Ovary (tissue), 9 donors: ENCODE data around the gene LGR5. TPM values are rescaled to one million over a fixed set of nuclear protein-coding genes. Genes with fewer than 3 reads are reported as not detected.
A peak's percentile ranks its signal among the peaks of the same experiment; 100 is the strongest.

Source experiments
- DNase-seq, 5 donors: peaks; one replicate each; pipeline ENCODE4 v3.0.0-alpha.2; 2019 to 2020
- H3K27ac ChIP-seq, 2 donors: fragments of 200-600 bp; one replicate each; pipeline versions ENCODE4 v1.5.1 to v1.8.0; 2019 to 2022
- H3K27me3 ChIP-seq: fragments of 200-600 bp; one replicate; pipeline ENCODE4 v1.8.0; 2022
- H3K36me3 ChIP-seq: fragments of 200-600 bp; sonication (generic); one replicate; pipeline ENCODE4 v1.5.1; 2019
- H3K4me1 ChIP-seq: one replicate; pipeline ENCODE4 v1.8.1; 2013; ENCODE audit warnings: mild to moderate bottlenecking, moderate library complexity; ENCODE audit not compliant: insufficient read depth
- H3K4me3 ChIP-seq: fragments of 200-600 bp; sonication (generic); one replicate; pipeline ENCODE4 v1.5.1; 2017
- H3K9me3 ChIP-seq, 2 donors: fragments of 200-600 bp in 1 of 2; sonication (generic) in 1 of 2; one replicate each; pipeline versions ENCODE4 v1.5.1 to v1.8.1; 2013 to 2019; ENCODE audit warnings: mild to moderate bottlenecking in 1 of 2, moderate library complexity in 1 of 2
- CTCF ChIP-seq, 3 donors: fragments of 450-650 bp in 2 of 3; fragments of 200-600 bp in 1 of 3; IDR thresholded peaks; one replicate each; pipeline versions ENCODE4 v1.5.1 to v1.8.0; 2016 to 2022; ENCODE audit warnings: antibody characterized with exemption in 3 of 3, mild to moderate bottlenecking in 1 of 3
- EP300 ChIP-seq: sonication (generic); formaldehyde crosslinking; IDR thresholded peaks from one replicate; pipeline ENCODE4 v1.6.1; 2017; ENCODE audit warnings: antibody characterized with exemption
- POLR2A ChIP-seq: fragments of 450-650 bp; IDR thresholded peaks from one replicate; pipeline ENCODE4 v1.6.1; 2017; ENCODE audit warnings: antibody characterized with exemption, mild to moderate bottlenecking, moderate library complexity
- WGBS, 3 donors: extraction: QIAGEN DNeasy Blood & Tissue Kit in 1 of 3; methylation state at CpG; one replicate each; pipeline versions ENCODE4 v1.1.5 to v1.1.7; 2013 to 2017; 5-methylcytosine and 5-hydroxymethylcytosine counted together
- intact Hi-C, 4 donors: fragments of 100-400 bp; cut with DNase I; formaldehyde crosslinking; loops; one replicate each; pipeline versions ENCODE4 v1.11.0 to v1.15.1; 2022 to 2023
- polyA plus RNA-seq, 2 donors: library from polyadenylated mRNA; stranded (reverse); fragments of 200-250 nt in 1 of 2; fragments of 350-450 nt in 1 of 2; fragmentation: Illumina TruSeq in 1 of 2; extraction: RNeasy Lipid Tissue Mini Kit (QIAGEN cat#74804) in 1 of 2; gene quantifications; one replicate each; pipeline ENCODE4 v1.2.3, GENCODE V29; 2013 to 2014
- total RNA-seq, 7 donors: library from RNA; depleted of rRNA in 2 of 7; stranded (reverse); fragments of >200 nt in 2 of 7; fragmentation: NEBNext Ultra II Directional in 3 of 7; extraction: Animal tissue kit (Norgen Biotek cat#: 25700) in 3 of 7; gene quantifications; one replicate each; pipeline versions ENCODE4 v1.1.0 to v1.2.4, GENCODE V29; 2016 to 2023
- donor health status: DM: no; HTN: no; CAD: no; lungs with moderate emphysema.
- donor health status: DM: no; HTN: no; CAD: no.
- donor health status: Bipolar disorder and iron deficiency.
- donor health status: DM: yes; HTN: yes; CAD: no.
- donor health status: DM: no; HTN: no; CAD: no.
- donor health status: DM: yes; HTN: yes; CAD: no.

The LGR5 gene
- total and polyA plus RNA-seq, 9 donors, result 0.31 to 3.5 (median 0.84) TPM

GRCh38 chr12:71591601-71592000, 152.0 kb downstream of the LGR5 start:
- intact Hi-C loops, result no loop called here
- TF ChIP-seq EP300 (no peak), CTCF (IDR thresholded peaks at IDR 0.05) (no peak), POLR2A (no peak)

GRCh38 chr12:71592841-71593240, 153.2 kb downstream of the LGR5 start:
- DNase-seq, result no peak
- 51 to 57% (median 53%) methylated on average over 3 of the region's 3 CpGs for WGBS, 3 donors

More at GRCh38 chr12:71591601-71592000, 152.0 kb downstream of the LGR5 start:
- no peak overlapping the region for H3K4me3 ChIP-seq
- no peaks in the 10 kb centered on the region for H3K9me3 ChIP-seq
- no peak for DNase-seq
- 63 to 71% (median 70%) methylated on average over 2 of the region's 2 CpGs for WGBS, 3 donors
- no peaks in the 10 kb centered on the region for H3K4me1 ChIP-seq
- H3K27ac ChIP-seq, result no peak overlapping the region
- no peaks in the 10 kb centered on the region for H3K27me3 ChIP-seq
- no peaks in the 10 kb centered on the region for H3K36me3 ChIP-seq

GRCh38 chr12:71594214-71594948, 154.8 kb downstream of the LGR5 start:
- Histone ChIP-seq H3K9me3 (no peaks in the 10 kb centered on the region), H3K4me1 (no peaks in the 10 kb centered on the region), H3K27me3 (no peaks in the 10 kb centered on the region), H3K36me3 (no peaks in the 10 kb centered on the region), H3K27ac (no peak overlapping the region), H3K4me3 (no peak overlapping the region)
- peak in 1 of 5 donors; percentile 19 for DNase-seq
- TF ChIP-seq CTCF (IDR thresholded peaks at IDR 0.05) (no peak), EP300 (no peak), POLR2A (no peak)
- 10 to 22% (median 17%) methylated on average over 5 of the region's 5 CpGs for WGBS, 3 donors
- intact Hi-C loops, result no loop called here

More at GRCh38 chr12:71592841-71593240, 153.2 kb downstream of the LGR5 start:
- H3K27me3 ChIP-seq, result no peaks in the 10 kb centered on the region
- TF ChIP-seq EP300 (no peak), POLR2A (no peak), CTCF (IDR thresholded peaks at IDR 0.05) (no peak)
- no peak overlapping the region for H3K27ac ChIP-seq
- intact Hi-C loops, result no loop called here
- no peaks in the 10 kb centered on the region for H3K9me3 ChIP-seq
- no peaks in the 10 kb centered on the region for H3K36me3 ChIP-seq
- H3K4me1 ChIP-seq, result no peaks in the 10 kb centered on the region
- no peak overlapping the region for H3K4me3 ChIP-seq

GRCh38 chr12:71599210-71599609, 159.6 kb downstream of the LGR5 start:
- H3K27ac ChIP-seq, result no peak overlapping the region
- no peak for TF ChIP-seq EP300
- TF ChIP-seq POLR2A, result no peak
- TF ChIP-seq CTCF (IDR thresholded peaks at IDR 0.05), result no peak
- no peaks in the 10 kb centered on the region for H3K9me3 ChIP-seq
- H3K36me3 ChIP-seq, result no peaks in the 10 kb centered on the region
- H3K4me1 ChIP-seq, result no peaks in the 10 kb centered on the region
- intact Hi-C loops, result no loop called here
- H3K4me3 ChIP-seq, result no peak overlapping the region
- H3K27me3 ChIP-seq, result no peaks in the 10 kb centered on the region
- DNase-seq, result no peak
